ENCODE results near the gene RPS3.

The RPS3 gene

DNA sequence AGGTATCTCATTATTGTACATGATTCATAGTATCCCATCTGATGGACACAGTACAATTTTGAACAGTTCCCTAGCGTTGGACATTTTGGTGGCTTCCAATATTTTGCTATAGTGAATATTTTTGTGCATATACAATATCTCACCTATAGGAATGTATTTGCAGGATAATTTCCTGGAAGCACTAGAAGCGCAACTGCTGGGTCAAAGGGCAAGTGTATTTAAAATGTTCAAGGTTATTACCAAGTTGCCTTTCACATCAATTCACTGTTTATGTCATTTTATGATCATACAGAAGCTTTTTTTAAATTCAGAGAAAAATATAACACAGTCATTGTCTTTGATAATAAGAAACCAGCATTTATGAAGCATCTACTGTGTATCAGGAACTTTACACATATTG is 19.1 kb upstream of the RPS3 start:
- no CpG with 5 or more reads among the region's 2 CpGs for WGBS (ENCODE audit: extremely low coverage, insufficient coverage, insufficient read length)
- Histone ChIP-seq H3K9ac (ENCODE audit: low read length) (no peak overlapping the region), H3K79me2 (ENCODE audit: control insufficient read depth, insufficient read depth, low read length, poor library complexity) (no peaks in the 10 kb centered on the region)

DNA sequence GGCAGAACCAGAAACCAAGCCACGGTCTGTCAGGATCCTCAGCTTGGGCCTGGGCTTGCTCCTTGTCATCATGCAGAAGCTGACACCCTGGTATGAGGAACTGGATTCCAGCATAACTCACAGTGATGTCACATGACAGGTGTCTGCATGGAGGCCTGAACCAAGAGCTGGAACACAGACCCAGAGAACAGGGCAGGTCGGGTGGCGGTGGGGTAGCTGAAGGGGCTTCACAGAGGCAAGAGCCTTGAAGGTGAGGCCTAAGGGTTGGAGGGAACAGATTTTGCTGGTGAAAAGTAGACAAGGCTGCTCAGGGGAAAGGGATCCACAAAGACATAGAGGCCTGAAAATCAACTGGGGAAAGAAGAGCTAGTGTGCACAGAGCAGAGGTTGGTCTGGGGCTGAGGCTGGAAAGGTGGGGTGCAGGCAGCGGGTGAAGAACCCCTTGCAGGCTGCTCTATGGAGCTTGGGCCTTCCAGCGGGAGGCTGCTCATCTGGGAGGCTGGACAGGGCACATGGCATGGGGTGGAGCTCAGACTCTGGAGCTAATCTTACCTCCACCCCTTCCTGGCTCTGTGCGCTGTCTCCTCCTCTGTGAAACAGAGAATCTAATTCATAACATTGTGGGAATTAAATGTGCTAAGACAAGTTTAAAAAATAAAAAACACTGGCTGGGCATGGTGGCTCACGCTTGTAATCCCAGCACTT is 18.4 kb upstream of the RPS3 start:
- H2AFZ ChIP-seq (ENCODE audit: insufficient read depth, low read length, poor library complexity), result no peak overlapping the region
- H3K4me3 ChIP-seq (ENCODE audit: low read depth, low read length), result no peak overlapping the region
- no peaks in the 10 kb centered on the region for H3K36me3 ChIP-seq (ENCODE audit: control insufficient read depth in 1 of 2, insufficient read depth in 2 of 2, low read length in 2 of 2)
- peak overlapping the region; percentile 87 for H2AK5ac ChIP-seq (ENCODE audit: low read length)
- peak overlapping the region; percentile 91 for H2BK12ac ChIP-seq (ENCODE audit: low read length)
- H2BK5ac ChIP-seq (ENCODE audit: low read depth, low read length, poor library complexity), result peak overlapping the region; percentile 68
- no peak overlapping the region for H3K23ac ChIP-seq (ENCODE audit: low read length)
- H3K14ac ChIP-seq (ENCODE audit: low read length), result peak overlapping the region; percentile 86
- H3K27me3 ChIP-seq (ENCODE audit: insufficient read depth, low read length), result no peaks in the 10 kb centered on the region
- H4K8ac ChIP-seq (ENCODE audit: low read depth, low read length), result peak overlapping the region; percentile 39
- H3K79me2 ChIP-seq (ENCODE audit: control insufficient read depth, insufficient read depth, low read length, poor library complexity), result no peaks in the 10 kb centered on the region
- H3K4me1 ChIP-seq (ENCODE audit: control insufficient read depth in 1 of 2, insufficient read depth in 2 of 2, low read length in 2 of 2), result peaks cover 6 to 7% of the 10 kb centered on the region in 2 experiments
- peak; percentile 70 to 84 for DNase-seq
- H3K79me1 ChIP-seq (ENCODE audit: low read length), result peaks cover 9% of the 10 kb centered on the region
- H4K91ac ChIP-seq (ENCODE audit: low read depth, low read length), result peak overlapping the region; percentile 89
- peak overlapping the region; percentile 1 for H3K18ac ChIP-seq (ENCODE audit: low read length)
- H4K12ac ChIP-seq (ENCODE audit: low read depth, low read length), result no peak overlapping the region
- peak overlapping the region; percentile 7 for H3K27ac ChIP-seq (ENCODE audit: low read depth, low read length)
- H3K9ac ChIP-seq (ENCODE audit: low read length), result no peak overlapping the region
- H2BK120ac ChIP-seq (ENCODE audit: insufficient read depth, low read length, poor library complexity), result peak overlapping the region; percentile 3
- H3K4me2 ChIP-seq (ENCODE audit: low read length), result no peak overlapping the region
- H3K9me3 ChIP-seq (ENCODE audit: insufficient read depth, low read depth, low read length), result no peaks in the 10 kb centered on the region
- H3K4ac ChIP-seq (ENCODE audit: low read depth, low read length), result peak overlapping the region; percentile 92
- no CpG with 5 or more reads among the region's 7 CpGs for WGBS (ENCODE audit: extremely low coverage, insufficient coverage, insufficient read length)

More for the DNA sequence above, 19.1 kb upstream of the RPS3 start:
- no peak overlapping the region for H3K18ac ChIP-seq (ENCODE audit: low read length)
- H3K4me3 ChIP-seq (ENCODE audit: low read depth, low read length), result no peak overlapping the region
- no peak overlapping the region for H2AFZ ChIP-seq (ENCODE audit: insufficient read depth, low read length, poor library complexity)
- no peak overlapping the region for H2AK5ac ChIP-seq (ENCODE audit: low read length)
- no peak overlapping the region for H3K4ac ChIP-seq (ENCODE audit: low read depth, low read length)
- H3K79me1 ChIP-seq (ENCODE audit: low read length), result peaks cover 11% of the 10 kb centered on the region
- H4K8ac ChIP-seq (ENCODE audit: low read depth, low read length), result no peak overlapping the region
- no peak overlapping the region for H4K12ac ChIP-seq (ENCODE audit: low read depth, low read length)
- H3K27me3 ChIP-seq (ENCODE audit: insufficient read depth, low read length), result no peaks in the 10 kb centered on the region
- H3K4me1 ChIP-seq (ENCODE audit: control insufficient read depth in 1 of 2, insufficient read depth in 2 of 2, low read length in 2 of 2), result peaks cover 5 to 6% of the 10 kb centered on the region in 2 experiments
- no peak overlapping the region for H3K14ac ChIP-seq (ENCODE audit: low read length)
- H3K36me3 ChIP-seq (ENCODE audit: control insufficient read depth in 1 of 2, insufficient read depth in 2 of 2, low read length in 2 of 2), result no peaks in the 10 kb centered on the region
- no peak overlapping the region for H3K23ac ChIP-seq (ENCODE audit: low read length)
- no peak overlapping the region for H3K27ac ChIP-seq (ENCODE audit: low read depth, low read length)
- H3K4me2 ChIP-seq (ENCODE audit: low read length), result no peak overlapping the region
- DNase-seq, result no peak
- no peak overlapping the region for H2BK120ac ChIP-seq (ENCODE audit: insufficient read depth, low read length, poor library complexity)
- no peak overlapping the region for H2BK12ac ChIP-seq (ENCODE audit: low read length)
- H2BK5ac ChIP-seq (ENCODE audit: low read depth, low read length, poor library complexity), result no peak overlapping the region
- no peak overlapping the region for H4K91ac ChIP-seq (ENCODE audit: low read depth, low read length)
- H3K9me3 ChIP-seq (ENCODE audit: insufficient read depth, low read depth, low read length), result no peaks in the 10 kb centered on the region

DNA sequence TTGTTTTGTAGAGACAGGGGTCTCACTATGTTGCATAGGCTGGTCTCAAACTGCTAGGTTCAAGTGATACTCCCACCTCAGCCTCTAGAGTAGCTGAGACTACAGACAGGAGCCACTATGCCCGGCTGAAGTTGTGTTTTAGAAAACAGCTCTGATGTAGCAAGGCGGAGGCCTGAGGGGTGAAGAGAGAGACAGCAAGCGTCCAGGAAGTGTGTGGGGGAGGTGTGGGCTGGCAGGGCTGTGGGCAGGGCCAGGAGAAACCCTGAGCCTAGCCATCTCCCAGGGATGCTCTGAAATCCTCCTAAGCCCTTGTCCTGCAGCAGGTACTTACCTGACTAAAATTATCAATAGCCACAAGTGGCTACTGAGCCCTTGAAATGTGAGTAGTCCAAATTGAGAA is 16.1 kb upstream of the RPS3 start:
- H3K4me3 ChIP-seq (ENCODE audit: low read depth, low read length), result no peak overlapping the region
- no peak for DNase-seq
- no peak overlapping the region for H4K8ac ChIP-seq (ENCODE audit: low read depth, low read length)
- H3K4me1 ChIP-seq (ENCODE audit: control insufficient read depth in 1 of 2, insufficient read depth in 2 of 2, low read length in 2 of 2), result peaks cover 9 to 14% of the 10 kb centered on the region in 2 experiments
- WGBS (ENCODE audit: extremely low coverage, insufficient coverage, insufficient read length), result no CpG with 5 or more reads among the region's 3 CpGs
- no peak overlapping the region for H2AK5ac ChIP-seq (ENCODE audit: low read length)
- H4K12ac ChIP-seq (ENCODE audit: low read depth, low read length), result no peak overlapping the region
- H3K79me1 ChIP-seq (ENCODE audit: low read length), result peaks cover 16% of the 10 kb centered on the region
- H3K36me3 ChIP-seq (ENCODE audit: control insufficient read depth in 1 of 2, insufficient read depth in 2 of 2, low read length in 2 of 2), result no peaks in the 10 kb centered on the region
- H2BK12ac ChIP-seq (ENCODE audit: low read length), result peak overlapping the region; percentile 88
- no peaks in the 10 kb centered on the region for H3K9me3 ChIP-seq (ENCODE audit: insufficient read depth, low read depth, low read length)
- peak overlapping the region; percentile 31 for H3K4ac ChIP-seq (ENCODE audit: low read depth, low read length)
- H3K27me3 ChIP-seq (ENCODE audit: insufficient read depth, low read length), result no peaks in the 10 kb centered on the region
- peak overlapping the region; percentile 46 for H2BK120ac ChIP-seq (ENCODE audit: insufficient read depth, low read length, poor library complexity)
- H3K27ac ChIP-seq (ENCODE audit: low read depth, low read length), result no peak overlapping the region
- peak overlapping the region; percentile 62 for H4K91ac ChIP-seq (ENCODE audit: low read depth, low read length)
- H3K23ac ChIP-seq (ENCODE audit: low read length), result no peak overlapping the region
- H2BK5ac ChIP-seq (ENCODE audit: low read depth, low read length, poor library complexity), result peak overlapping the region; percentile 71
- peak overlapping the region; percentile 16 for H3K4me2 ChIP-seq (ENCODE audit: low read length)
- H3K14ac ChIP-seq (ENCODE audit: low read length), result peak overlapping the region; percentile 25
- no peaks in the 10 kb centered on the region for H3K79me2 ChIP-seq (ENCODE audit: control insufficient read depth, insufficient read depth, low read length, poor library complexity)
- no peak overlapping the region for H3K18ac ChIP-seq (ENCODE audit: low read length)
- H2AFZ ChIP-seq (ENCODE audit: insufficient read depth, low read length, poor library complexity), result no peak overlapping the region
- no peak overlapping the region for H3K9ac ChIP-seq (ENCODE audit: low read length)

DNA sequence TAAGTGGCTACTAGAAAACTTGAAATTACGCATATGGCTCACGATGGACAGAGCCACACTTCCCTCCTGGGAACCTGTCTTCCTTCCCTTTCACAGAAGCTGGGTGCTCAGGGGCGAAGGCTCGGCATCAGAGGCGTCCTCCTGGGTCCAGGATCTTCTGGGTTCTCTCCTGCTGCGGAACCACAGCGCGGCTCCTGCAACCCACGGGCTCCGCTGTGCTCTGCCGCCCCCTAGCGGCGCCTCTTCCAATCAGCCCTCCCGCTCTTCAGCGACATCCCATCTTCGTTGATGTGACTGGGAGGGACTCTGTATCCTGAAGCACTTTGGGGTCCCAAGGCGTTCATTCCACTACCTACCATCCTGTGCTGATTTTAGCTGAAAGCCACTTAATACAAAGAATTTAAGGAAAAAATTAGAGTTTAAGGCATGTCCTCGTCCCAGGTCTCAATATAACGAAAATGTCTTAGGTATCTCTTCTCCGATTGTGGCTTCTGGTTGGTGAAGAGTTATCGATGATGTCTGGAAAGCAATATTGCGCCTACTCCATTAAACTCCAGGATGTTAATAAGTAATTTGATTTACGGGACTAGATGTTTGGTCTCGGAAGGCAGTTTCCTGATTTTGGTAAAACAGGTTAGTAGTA is 14.8 kb upstream of the RPS3 start:
- Histone ChIP-seq H2BK12ac (ENCODE audit: low read length) (peak overlapping the region; percentile 41), H4K12ac (ENCODE audit: low read depth, low read length) (no peak overlapping the region), H2AFZ (ENCODE audit: insufficient read depth, low read length, poor library complexity) (no peak overlapping the region), H3K79me1 (ENCODE audit: low read length) (peaks cover 18% of the 10 kb centered on the region), H3K9ac (ENCODE audit: low read length) (no peak overlapping the region), H3K4ac (ENCODE audit: low read depth, low read length) (no peak overlapping the region), H3K4me1 (ENCODE audit: control insufficient read depth in 1 of 2, insufficient read depth in 2 of 2, low read length in 2 of 2) (peaks cover 12 to 16% of the 10 kb centered on the region in 2 experiments), H3K4me3 (ENCODE audit: low read depth, low read length) (no peak overlapping the region), H2BK120ac (ENCODE audit: insufficient read depth, low read length, poor library complexity) (no peak overlapping the region), H2AK5ac (ENCODE audit: low read length) (no peak overlapping the region), H3K27me3 (ENCODE audit: insufficient read depth, low read length) (no peaks in the 10 kb centered on the region), H3K27ac (ENCODE audit: low read depth, low read length) (no peak overlapping the region), H4K91ac (ENCODE audit: low read depth, low read length) (no peak overlapping the region), H4K8ac (ENCODE audit: low read depth, low read length) (no peak overlapping the region), H3K18ac (ENCODE audit: low read length) (no peak overlapping the region), H3K9me3 (ENCODE audit: insufficient read depth, low read depth, low read length) (no peaks in the 10 kb centered on the region), H2BK5ac (ENCODE audit: low read depth, low read length, poor library complexity) (no peak overlapping the region), H3K14ac (ENCODE audit: low read length) (no peak overlapping the region), H3K79me2 (ENCODE audit: control insufficient read depth, insufficient read depth, low read length, poor library complexity) (no peaks in the 10 kb centered on the region), H3K4me2 (ENCODE audit: low read length) (no peak overlapping the region), H3K23ac (ENCODE audit: low read length) (no peak overlapping the region), H3K36me3 (ENCODE audit: control insufficient read depth in 1 of 2, insufficient read depth in 2 of 2, low read length in 2 of 2) (no peaks in the 10 kb centered on the region)
- no CpG with 5 or more reads among the region's 24 CpGs for WGBS (ENCODE audit: extremely low coverage, insufficient coverage, insufficient read length)
- peak; percentile 67 to 90 for DNase-seq

All from trophoblast cell (in vitro differentiated cells and primary cell).